Endothelial cell of umbilical vein (primary cell): ENCODE measurements around the gene CDC40. TPM values are rescaled to one million over a fixed set of nuclear protein-coding genes. Genes with fewer than 3 reads are reported as not detected.
A peak's percentile ranks its signal among the peaks of the same experiment; 100 is the strongest.

ENCODE experiments used
- BruUV-seq: library from RNA; stranded (reverse); fragments of 400-500 nt; replicated peaks from 2 replicates; lab custom pipeline; 2021; lab: Mats Ljungman, UMichigan
- CTCF ChIA-PET: fragments of 300-600, 350-600 bp; sonication (Branson Sonifier 250); formaldehyde crosslinking; loops from one replicate; lab custom pipeline; 2021; ENCODE audit warnings: antibody characterized with exemption, inconsistent platforms; lab: Charles Lee
- POLR2A ChIA-PET: fragments of 300-600, 350-600 bp; sonication (Branson Sonifier 250); formaldehyde crosslinking; loops from one replicate; lab custom pipeline; 2021; ENCODE audit warnings: antibody characterized with exemption, inconsistent platforms; lab: Charles Lee
- DNase-seq: peaks from one replicate; pipeline ENCODE4 v3.0.0-alpha.2; 2011; ENCODE audit warnings: low read depth, low spot score
- FAIRE-seq: peaks from 2 replicates; lab custom pipeline; 2011; peaks lifted over from hg19 to GRCh38; lab: Jason Lieb, UNC
- H2AFZ ChIP-seq: 2 replicates; pipeline ENCODE4 v1.6.0; 2012; ENCODE audit warnings: low read depth, low read length, control low read depth, inconsistent platforms
- H3K27ac ChIP-seq: 2 replicates; pipeline ENCODE4 v1.5.1; 2011; ENCODE audit warnings: low read depth, mild to moderate bottlenecking, control low read depth, low read length, moderate library complexity; ENCODE audit not compliant: insufficient read depth
- H3K27me3 ChIP-seq, 2 experiments: 2 replicates each; pipeline versions ENCODE4 v1.6.0 to v1.6.1; 2011; ENCODE audit warnings: low read length in 2 of 2, mixed read lengths in 1 of 2; ENCODE audit not compliant: control insufficient read depth in 2 of 2, insufficient read depth in 2 of 2
- H3K36me3 ChIP-seq, 2 experiments: 2 replicates in 1 of 2; 3 replicates in 1 of 2; pipeline ENCODE4 v1.5.1; 2011; ENCODE audit warnings: low read length in 2 of 2, mild to moderate bottlenecking in 1 of 2, moderate library complexity in 1 of 2; ENCODE audit not compliant: control insufficient read depth in 2 of 2, insufficient read depth in 2 of 2; ENCODE audit errors: extremely low read depth in 1 of 2
- H3K4me1 ChIP-seq: 3 replicates; pipeline ENCODE4 v1.5.1; 2011; ENCODE audit warnings: mild to moderate bottlenecking, low read length; ENCODE audit not compliant: control insufficient read depth, insufficient read depth; ENCODE audit errors: extremely low read depth
- H3K4me2 ChIP-seq: 2 replicates; pipeline ENCODE4 v1.6.1; 2011; ENCODE audit warnings: low read length, control low read depth, mixed read lengths; ENCODE audit not compliant: insufficient read depth
- H3K4me3 ChIP-seq, 3 experiments: fragments of 200-600 bp in 1 of 3; sonication (generic), shearing (Covaris generic) in 1 of 3; replicated peaks in 1 of 3; 2 replicates each; pipeline ENCODE4 v1.5.1; 2011 to 2016; ENCODE audit warnings: control low read depth in 3 of 3, low read length in 3 of 3, mild to moderate bottlenecking in 2 of 3, inconsistent platforms in 1 of 3, low read depth in 1 of 3, moderate library complexity in 1 of 3; ENCODE audit not compliant: insufficient read depth in 1 of 3
- H3K79me2 ChIP-seq: 2 replicates; pipeline ENCODE4 v1.6.0; 2012; ENCODE audit warnings: low read length, inconsistent platforms; ENCODE audit not compliant: control insufficient read depth, insufficient read depth
- H3K9ac ChIP-seq: replicated peaks from 2 replicates; pipeline ENCODE3; 2011; ENCODE audit warnings: low read length, control low read depth; ENCODE audit not compliant: insufficient read depth; ENCODE audit errors: extremely low read depth
- H3K9me1 ChIP-seq: replicated peaks from 3 replicates; pipeline ENCODE4 v1.6.0; 2011; ENCODE audit warnings: mild to moderate bottlenecking, low read length; ENCODE audit not compliant: control insufficient read depth, insufficient read depth; ENCODE audit errors: extremely low read depth
- H3K9me3 ChIP-seq: replicated peaks from 2 replicates; pipeline ENCODE4 v1.5.1; 2012; ENCODE audit warnings: low read length, inconsistent platforms; ENCODE audit not compliant: control insufficient read depth, insufficient read depth
- H4K20me1 ChIP-seq: replicated peaks from 2 replicates; pipeline ENCODE3; 2011; ENCODE audit warnings: mild to moderate bottlenecking, low read length; ENCODE audit not compliant: control insufficient read depth, insufficient read depth; ENCODE audit errors: extremely low read depth
- CTCF ChIP-seq, 2 donors: IDR thresholded peaks; 1 replicate in 1 of 2; 2 replicates in 1 of 2; pipeline ENCODE4 v1.5.1; 2011; ENCODE audit warnings: low read length in 2 of 2, mild to moderate bottlenecking in 2 of 2, moderate library complexity in 2 of 2, control low read depth in 1 of 2, inconsistent platforms in 1 of 2, low read depth in 1 of 2; ENCODE audit not compliant: insufficient read depth in 1 of 2; ENCODE audit errors: extremely low read depth in 1 of 2
- EZH2 ChIP-seq: IDR thresholded peaks from 2 replicates; pipeline ENCODE4 v1.6.1; 2012; ENCODE audit warnings: borderline replicate concordance, low read depth, mild to moderate bottlenecking, moderate library complexity, low read length, inconsistent platforms; ENCODE audit not compliant: severe bottlenecking
- FOS ChIP-seq: IDR thresholded peaks from 2 replicates; pipeline ENCODE4 v1.6.1; 2011; ENCODE audit warnings: mild to moderate bottlenecking, low read length, moderate library complexity, borderline replicate concordance; ENCODE audit not compliant: insufficient read depth
- GATA2 ChIP-seq: IDR thresholded peaks from 2 replicates; pipeline ENCODE4 v1.7.0; 2011; ENCODE audit warnings: low read depth, mild to moderate bottlenecking, moderate library complexity, mixed read lengths, low read length; ENCODE audit not compliant: insufficient read length, insufficient read depth
- JUN ChIP-seq: IDR thresholded peaks from 2 replicates; pipeline ENCODE4 v1.6.1; 2011; ENCODE audit warnings: borderline replicate concordance, low read depth; ENCODE audit not compliant: insufficient read length, insufficient read depth
- MYC ChIP-seq: IDR thresholded peaks from one replicate; pipeline ENCODE4 v1.6.1; 2011; ENCODE audit warnings: mild to moderate bottlenecking, low read depth, low read length
- POLR2A ChIP-seq: IDR thresholded peaks from 2 replicates; pipeline ENCODE4 v1.6.1; 2012; ENCODE audit warnings: low read depth, mild to moderate bottlenecking, control low read depth, low read length
- POLR2AphosphoS5 ChIP-seq: IDR thresholded peaks from 2 replicates; pipeline ENCODE4 v1.6.1; 2012; ENCODE audit warnings: low read depth, mild to moderate bottlenecking, control low read depth, low read length, moderate library complexity; ENCODE audit not compliant: insufficient read depth
- dilution Hi-C: fragments of 300-500 bp; cut with MboI; formaldehyde crosslinking; loops from one replicate; pipeline ENCODE4 v1.15.0; 2019; ENCODE audit warnings: low sequenced_read_pairs; ENCODE audit not compliant: extremely low pct_ligation_motif_present
- intact Hi-C: fragments of 100-400 bp; cut with micrococcal nuclease; formaldehyde crosslinking; loops from one replicate; pipeline ENCODE4 v1.10.0; 2022
- polyA plus RNA-seq, 4 experiments: library from polyadenylated mRNA; depleted of rRNA in 3 of 4; stranded (reverse) in 3 of 4; unstranded in 1 of 4; fragments of >200 nt; gene quantifications; 2 replicates each; pipeline versions ENCODE4 v1.2.1 to v1.2.3, GENCODE V29; 2011 to 2012; ENCODE audit warnings: missing spikeins in 1 of 4
- total RNA-seq: library from RNA; stranded (reverse); gene quantifications from 2 replicates; pipeline ENCODE4 v1.2.3, GENCODE V29; 2021
- TF ChIP-seq, protein P1 (sequence below): IDR thresholded peaks from 2 replicates; pipeline ENCODE4 v1.6.1; 2011; ENCODE audit not compliant: insufficient read depth, insufficient read length

The CDC40 gene
- total and polyA plus RNA-seq, 2 donors (not counting 3 experiments of a cell fraction or from before 2014, with no cell fraction given) = 7.2 to 18.5 TPM

GRCh38 chr6:110140650-110141049 lies 39.6 kb upstream of the CDC40 start:
- no peak for FAIRE-seq
- TF ChIP-seq, protein P1, sequence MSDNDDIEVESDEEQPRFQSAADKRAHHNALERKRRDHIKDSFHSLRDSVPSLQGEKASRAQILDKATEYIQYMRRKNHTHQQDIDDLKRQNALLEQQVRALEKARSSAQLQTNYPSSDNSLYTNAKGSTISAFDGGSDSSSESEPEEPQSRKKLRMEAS = no peak
- H3K9ac ChIP-seq = no peak overlapping the region

DNA sequence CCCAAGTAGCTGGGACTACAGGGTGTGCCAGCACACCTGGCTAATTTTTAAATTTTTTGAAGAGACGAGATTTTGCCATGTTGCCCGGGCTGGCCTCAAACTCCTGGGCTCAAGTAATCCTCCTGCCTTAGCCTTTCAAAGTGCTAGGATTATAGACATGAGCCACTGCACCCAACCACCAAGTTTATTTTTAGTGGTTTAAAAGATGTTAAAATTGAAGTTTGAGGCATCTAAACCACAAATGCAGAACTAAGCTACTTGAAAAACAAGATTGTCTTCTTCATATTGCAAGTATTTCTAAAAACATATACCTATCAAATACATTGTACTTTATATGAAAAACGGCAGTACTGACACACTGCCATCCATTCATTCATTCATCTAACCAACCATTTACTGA lies 32.4 kb upstream of the CDC40 start:
- H3K4me3 ChIP-seq = no peak overlapping the region
- dilution Hi-C loops = no loop called here
- H4K20me1 ChIP-seq = peaks cover 3% of the 10 kb centered on the region
- no peak overlapping the region for H3K27ac ChIP-seq
- H3K79me2 ChIP-seq = no peaks in the 10 kb centered on the region
- no peak overlapping the region for H3K4me2 ChIP-seq
- CTCF ChIA-PET = no interaction called here
- no peaks in the 10 kb centered on the region for H3K27me3 ChIP-seq
- BruUV-seq = no TSS peak
- FAIRE-seq (no peak), DNase-seq (no peak)
- H3K9ac ChIP-seq = no peak overlapping the region
- TF ChIP-seq, protein P1 = no peak
- TF ChIP-seq CTCF (IDR thresholded peaks at IDR 0.05; ENCODE audit: extremely low read depth in 1 of 2, insufficient read depth in 1 of 2, low read depth in 1 of 2, low read length in 2 of 2) (no peak), POLR2AphosphoS5 (no peak), FOS (no peak), GATA2 (no peak), JUN (no peak), MYC (no peak), EZH2 (no peak), POLR2A (no peak)
- POLR2A ChIA-PET = interaction anchor here (0.7 kb wide), 1 partner anchor 12 kb away, joined by 3 read pairs; no protein-coding TSS in a partner anchor
- no peaks in the 10 kb centered on the region for H3K4me1 ChIP-seq
- H3K36me3 ChIP-seq = no peaks in the 10 kb centered on the region
- intact Hi-C loops = no loop called here
- no peak overlapping the region for H2AFZ ChIP-seq
- no peaks in the 10 kb centered on the region for H3K9me3 ChIP-seq
- no peaks in the 10 kb centered on the region for H3K9me1 ChIP-seq

More at GRCh38 chr6:110140650-110141049, 39.6 kb upstream of the CDC40 start:
- Histone ChIP-seq H3K9me3 (no peaks in the 10 kb centered on the region), H2AFZ (no peak overlapping the region), H3K4me1 (no peaks in the 10 kb centered on the region), H4K20me1 (no peaks in the 10 kb centered on the region), H3K36me3 (peaks cover 0 to 5% of the 10 kb centered on the region in 2 experiments), H3K79me2 (no peaks in the 10 kb centered on the region), H3K27ac (no peak overlapping the region), H3K9me1 (no peaks in the 10 kb centered on the region), H3K4me2 (no peak overlapping the region), H3K4me3 (no peak overlapping the region), H3K27me3 (no peaks in the 10 kb centered on the region)
- POLR2A ChIA-PET = no interaction called here
- intact Hi-C loops = no loop called here
- peak; percentile 8 for DNase-seq
- dilution Hi-C loops = no loop called here
- CTCF ChIA-PET = interaction anchor here (1.1 kb wide), 1 partner anchor 49 kb away, joined by 3 read pairs; no protein-coding TSS in a partner anchor
- BruUV-seq = no TSS peak
